HepG2 (cell line): ENCODE measurements around the gene PIK3C2B. TPM values are rescaled to one million over a fixed set of nuclear protein-coding genes. Genes with fewer than 3 reads are reported as not detected.
A peak's percentile ranks its signal among the peaks of the same experiment; 100 is the strongest.

Source experiments
- ZNF10 ChIP-seq: sonication (generic); formaldehyde crosslinking; IDR thresholded peaks from 2 replicates; pipeline ENCODE4 v1.4.0; 2020; ENCODE audit warnings: mild to moderate bottlenecking, low read depth, missing genetic modification reagents, borderline replicate concordance
- ZNF510 ChIP-seq: sonication (generic); formaldehyde crosslinking; IDR thresholded peaks from 2 replicates; pipeline ENCODE4 v1.4.0; 2020; ENCODE audit warnings: low read depth, mild to moderate bottlenecking, missing genetic modification reagents
- ZSCAN25 ChIP-seq: sonication (generic); formaldehyde crosslinking; IDR thresholded peaks from 2 replicates; pipeline ENCODE4 v1.8.0; 2022; ENCODE audit warnings: mild to moderate bottlenecking, missing genetic modification reagents
- polyA plus RNA-seq, 8 experiments: library from polyadenylated mRNA; depleted of rRNA in 3 of 8; stranded (reverse) in 7 of 8; unstranded in 1 of 8; fragments of >200 nt; fragmentation: Illumina TruSeq in 4 of 8; extraction: Trizol in 4 of 8; gene quantifications; 2 replicates each; pipeline versions ENCODE4 v1.2.1 to v1.2.3, GENCODE V29; 2011 to 2016; ENCODE audit warnings: low read depth in 4 of 8, missing spikeins in 1 of 8, mixed read lengths in 1 of 8; ENCODE audit not compliant: insufficient read depth in 1 of 8
- total RNA-seq, 5 experiments: library from RNA; depleted of rRNA; stranded (reverse); fragments of >200 nt; fragmentation: Illumina TruSeq; extraction: Trizol; gene quantifications; 2 replicates each; pipeline ENCODE4 v1.2.3, GENCODE V29; 2016; ENCODE audit warnings: low read depth in 1 of 5
- TF ChIP-seq, protein P1 (sequence below): sonication (generic); formaldehyde crosslinking; IDR thresholded peaks from 2 replicates; pipeline ENCODE4 v1.4.0; 2020; ENCODE audit warnings: mild to moderate bottlenecking, missing genetic modification reagents

The PIK3C2B gene
- total and polyA plus RNA-seq, 2 of the 13 experiments (the other 11 are each of a cell fraction or from before 2014, with no cell fraction given): 3.4 to 4.5 TPM

DNA sequence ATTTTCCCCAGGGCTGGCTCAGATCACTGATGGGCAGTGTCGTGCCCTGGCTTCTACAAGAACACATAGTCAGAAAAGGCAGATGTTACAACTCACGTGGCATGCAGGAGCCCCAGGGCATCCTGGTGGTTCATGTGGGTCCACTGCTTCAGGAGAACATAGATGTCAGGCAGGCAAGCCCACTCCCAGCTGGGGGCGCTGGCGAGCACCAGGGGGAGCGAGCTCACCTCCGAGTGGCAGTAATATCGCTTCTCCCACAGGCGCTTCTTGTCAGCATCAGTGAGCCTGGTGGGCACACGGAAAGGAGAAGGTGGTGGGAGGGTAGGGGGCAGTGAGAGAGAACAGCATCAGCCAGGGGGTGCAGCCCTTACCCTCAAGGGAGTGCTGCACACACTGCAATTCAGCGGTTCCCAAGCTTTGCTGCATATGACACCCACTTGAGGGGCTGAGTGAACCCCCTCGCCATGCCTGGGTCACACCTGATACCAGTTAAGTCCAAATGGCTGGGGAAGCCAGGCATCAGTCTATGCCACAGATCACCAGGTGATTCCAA lies 48.7 kb downstream of the PIK3C2B start (continued):
- TF ChIP-seq, protein P1, sequence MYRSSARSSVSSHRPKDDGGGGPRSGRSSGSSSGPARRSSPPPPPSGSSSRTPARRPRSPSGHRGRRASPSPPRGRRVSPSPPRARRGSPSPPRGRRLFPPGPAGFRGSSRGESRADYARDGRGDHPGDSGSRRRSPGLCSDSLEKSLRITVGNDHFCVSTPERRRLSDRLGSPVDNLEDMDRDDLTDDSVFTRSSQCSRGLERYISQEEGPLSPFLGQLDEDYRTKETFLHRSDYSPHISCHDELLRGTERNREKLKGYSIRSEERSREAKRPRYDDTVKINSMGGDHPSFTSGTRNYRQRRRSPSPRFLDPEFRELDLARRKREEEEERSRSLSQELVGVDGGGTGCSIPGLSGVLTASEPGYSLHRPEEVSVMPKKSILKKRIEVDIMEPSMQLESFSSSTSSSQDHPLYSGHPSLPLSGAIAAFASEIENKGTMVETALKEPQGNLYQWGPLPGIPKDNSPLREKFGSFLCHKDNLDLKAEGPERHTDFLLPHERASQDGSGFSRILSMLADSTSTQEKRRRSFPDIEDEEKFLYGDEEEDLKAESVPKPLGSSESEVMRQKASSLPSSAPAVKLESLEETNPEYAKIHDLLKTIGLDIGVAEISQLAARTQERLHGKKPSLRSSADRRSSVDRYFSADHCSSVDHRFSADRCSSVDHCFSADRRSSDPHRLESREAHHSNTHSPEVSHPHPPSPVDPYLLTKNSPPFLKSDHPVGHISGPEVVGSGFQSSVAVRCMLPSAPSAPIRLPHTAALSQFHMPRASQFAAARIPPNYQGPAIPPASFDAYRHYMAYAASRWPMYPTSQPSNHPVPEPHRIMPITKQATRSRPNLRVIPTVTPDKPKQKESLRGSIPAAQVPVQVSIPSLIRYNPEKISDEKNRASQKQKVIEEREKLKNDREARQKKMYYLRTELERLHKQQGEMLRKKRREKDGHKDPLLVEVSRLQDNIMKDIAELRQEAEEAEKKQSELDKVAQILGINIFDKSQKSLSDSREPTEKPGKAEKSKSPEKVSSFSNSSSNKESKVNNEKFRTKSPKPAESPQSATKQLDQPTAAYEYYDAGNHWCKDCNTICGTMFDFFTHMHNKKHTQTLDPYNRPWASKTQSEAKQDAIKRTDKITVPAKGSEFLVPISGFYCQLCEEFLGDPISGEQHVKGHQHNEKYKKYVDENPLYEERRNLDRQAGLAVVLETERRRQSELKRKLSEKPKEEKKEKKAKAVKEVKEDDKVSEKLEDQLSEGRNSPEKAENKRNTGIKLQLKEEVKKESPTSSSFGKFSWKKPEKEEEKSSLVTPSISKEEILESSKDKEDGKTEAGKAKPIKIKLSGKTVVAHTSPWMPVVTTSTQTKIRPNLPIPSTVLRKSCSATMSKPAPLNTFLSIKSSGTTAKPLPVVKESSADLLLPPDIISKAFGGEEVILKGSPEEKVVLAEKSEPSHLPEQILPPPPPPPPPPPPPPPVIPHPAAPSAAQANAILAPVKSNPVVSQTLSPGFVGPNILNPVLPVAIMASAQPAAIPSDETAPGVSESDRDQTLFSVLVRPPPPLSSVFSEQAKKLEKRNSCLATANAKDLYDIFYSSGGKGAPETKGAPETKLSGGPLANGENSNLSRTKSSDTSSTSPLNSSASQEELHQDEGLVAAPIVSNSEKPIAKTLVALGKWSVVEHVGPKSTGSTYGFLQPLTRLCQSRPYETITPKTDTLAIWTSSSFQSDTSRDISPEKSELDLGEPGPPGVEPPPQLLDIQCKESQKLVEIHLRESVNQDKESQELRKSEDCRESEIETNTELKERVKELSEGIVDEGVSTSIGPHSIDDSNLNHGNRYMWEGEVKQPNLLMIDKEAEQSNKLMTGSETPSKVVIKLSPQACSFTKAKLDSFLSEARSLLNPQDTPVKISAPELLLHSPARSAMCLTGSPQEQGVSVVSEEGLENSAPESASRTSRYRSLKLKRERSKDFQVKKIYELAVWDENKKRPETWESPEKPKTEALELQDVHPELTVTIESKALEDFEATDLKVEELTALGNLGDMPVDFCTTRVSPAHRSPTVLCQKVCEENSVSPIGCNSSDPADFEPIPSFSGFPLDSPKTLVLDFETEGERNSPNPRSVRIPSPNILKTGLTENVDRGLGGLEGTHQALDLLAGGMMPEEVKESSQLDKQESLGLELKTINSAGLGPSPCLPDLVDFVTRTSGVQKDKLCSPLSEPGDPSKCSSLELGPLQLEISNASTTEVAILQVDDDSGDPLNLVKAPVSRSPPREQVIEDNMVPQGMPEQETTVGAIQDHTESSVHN (CRISPR knock-in tag): peak; percentile 23; the same call in 1 of the 2 replicates
- no peak for TF ChIP-seq ZNF10 (CRISPR knock-in tag)
- TF ChIP-seq ZNF510 (CRISPR knock-in tag): 0 out of 2 replicates have a peak, but pooled peaks have one; percentile 62
- TF ChIP-seq ZSCAN25: 0 out of 2 replicates have a peak, but pooled peaks have one; percentile 25

Other genes with a start within 250 kb of the PIK3C2B start
- gene PLEKHA6, start 134.9 kb downstream of the PIK3C2B start, total RNA-seq (2016; rRNA removed; fragmentation: Illumina TruSeq; extraction: Trizol): 10.8 and 11.4 TPM in 2 replicates
- gene PLEKHA6, start 134.9 kb downstream of the PIK3C2B start, polyA plus RNA-seq (2011; rRNA removed): 5.3 and 6.4 TPM in 2 replicates
- gene PPP1R15B, start 83.0 kb downstream of the PIK3C2B start, total RNA-seq (2016; rRNA removed; fragmentation: Illumina TruSeq; extraction: Trizol): 20.1 and 23.8 TPM in 2 replicates
- gene PPP1R15B, start 83.0 kb downstream of the PIK3C2B start, polyA plus RNA-seq (2011; rRNA removed): 12.7 and 13.4 TPM in 2 replicates
- 13.8 and 19.0 TPM in 2 replicates for gene MDM4, start 21.6 kb upstream of the PIK3C2B start, total RNA-seq (2016; rRNA removed; fragmentation: Illumina TruSeq; extraction: Trizol)
- 14.9 TPM in 2 replicates for gene MDM4, start 21.6 kb upstream of the PIK3C2B start, polyA plus RNA-seq (2011; rRNA removed)
- gene LRRN2, start 190.9 kb upstream of the PIK3C2B start, total RNA-seq (2016; rRNA removed; fragmentation: Illumina TruSeq; extraction: Trizol): not detected in 2 replicates
- gene LRRN2, start 190.9 kb upstream of the PIK3C2B start, polyA plus RNA-seq (2011; rRNA removed): not detected in 2 replicates